ENCODE results near the gene PARD3.

DNA sequence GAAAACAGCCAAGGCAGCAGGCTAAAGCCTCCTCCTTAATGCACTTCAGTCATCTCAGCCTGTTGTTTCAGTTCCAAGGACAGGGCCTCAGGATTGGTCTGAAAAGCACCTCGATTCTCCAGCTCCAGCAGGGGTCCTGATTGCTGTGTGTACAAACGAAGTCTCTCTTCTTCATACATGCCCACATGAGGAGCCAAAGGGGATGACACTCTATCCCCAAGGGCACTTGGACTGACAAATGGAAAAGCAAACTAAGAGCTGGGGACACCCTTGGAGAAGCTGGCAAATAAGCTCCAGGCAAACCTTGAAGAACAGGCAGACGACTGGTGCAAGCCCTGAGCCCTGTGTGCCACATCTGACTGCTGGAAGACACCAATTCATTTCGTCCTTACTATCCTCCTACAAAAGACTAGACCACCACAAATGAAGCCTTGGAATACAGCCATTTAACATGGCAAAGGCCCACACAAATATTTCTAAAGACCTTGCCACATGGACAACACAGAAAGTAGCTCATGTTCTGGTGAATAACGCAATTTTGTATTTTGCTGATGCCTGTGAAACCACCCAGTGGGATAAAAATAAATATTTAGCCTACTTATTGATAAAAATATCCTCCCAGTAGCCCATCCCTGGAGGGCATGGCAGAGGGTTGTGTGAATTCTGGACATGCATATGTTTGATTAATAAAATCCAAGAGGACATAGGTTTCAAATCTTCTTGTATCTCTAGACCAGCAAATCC is 61.9 kb downstream of the PARD3 start:
- TF ChIP-seq ELF4 (IDR thresholded peaks at IDR 0.05) (no peak), SP1 (IDR thresholded peaks at IDR 0.05) (no peak), ARNT (IDR thresholded peaks at IDR 0.05) (no peak), FOXK2 (IDR thresholded peaks at IDR 0.05) (no peak), FOXM1 (IDR thresholded peaks at IDR 0.05; ENCODE audit: borderline replicate concordance) (no peak)
- TF ChIP-seq, protein P1, sequence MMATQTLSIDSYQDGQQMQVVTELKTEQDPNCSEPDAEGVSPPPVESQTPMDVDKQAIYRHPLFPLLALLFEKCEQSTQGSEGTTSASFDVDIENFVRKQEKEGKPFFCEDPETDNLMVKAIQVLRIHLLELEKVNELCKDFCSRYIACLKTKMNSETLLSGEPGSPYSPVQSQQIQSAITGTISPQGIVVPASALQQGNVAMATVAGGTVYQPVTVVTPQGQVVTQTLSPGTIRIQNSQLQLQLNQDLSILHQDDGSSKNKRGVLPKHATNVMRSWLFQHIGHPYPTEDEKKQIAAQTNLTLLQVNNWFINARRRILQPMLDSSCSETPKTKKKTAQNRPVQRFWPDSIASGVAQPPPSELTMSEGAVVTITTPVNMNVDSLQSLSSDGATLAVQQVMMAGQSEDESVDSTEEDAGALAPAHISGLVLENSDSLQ (IDR thresholded peaks at IDR 0.05): no peak
